Panc1 (cell line): ENCODE results near the gene TFG.

Experiments used
- CTCF ChIP-seq: fragments of 450-650 bp; IDR thresholded peaks from 2 replicates; pipeline ENCODE4 v1.5.1; 2017; ENCODE audit warnings: mild to moderate bottlenecking
- POLR2AphosphoS5 ChIP-seq: IDR thresholded peaks from 2 replicates; pipeline ENCODE4 v1.6.1; 2012; ENCODE audit warnings: mild to moderate bottlenecking, low read depth, low read length, moderate library complexity
- SIN3A ChIP-seq: IDR thresholded peaks from 2 replicates; pipeline ENCODE4 v1.6.1; 2012; ENCODE audit warnings: low read depth, mild to moderate bottlenecking, low read length, moderate library complexity, borderline replicate concordance; ENCODE audit not compliant: insufficient read depth
- TCF7L2 ChIP-seq: IDR thresholded peaks from 2 replicates; pipeline ENCODE4 v1.6.1; 2011; ENCODE audit warnings: mild to moderate bottlenecking, low read depth, low read length, inconsistent platforms

GRCh38 chr3:100693225-100693624 is 16.1 kb upstream of the TFG start:
- TF ChIP-seq CTCF, result no peak
- no peak for TF ChIP-seq POLR2AphosphoS5
- TF ChIP-seq SIN3A, result no peak
- TF ChIP-seq TCF7L2, result no peak
